ENCODE data around the gene BCAP31. TPM values are rescaled to one million over a fixed set of nuclear protein-coding genes. Genes with fewer than 3 reads are reported as not detected.

BCAP31 gene
- total RNA-seq = 76.3 and 111 TPM in 2 replicates

DNA sequence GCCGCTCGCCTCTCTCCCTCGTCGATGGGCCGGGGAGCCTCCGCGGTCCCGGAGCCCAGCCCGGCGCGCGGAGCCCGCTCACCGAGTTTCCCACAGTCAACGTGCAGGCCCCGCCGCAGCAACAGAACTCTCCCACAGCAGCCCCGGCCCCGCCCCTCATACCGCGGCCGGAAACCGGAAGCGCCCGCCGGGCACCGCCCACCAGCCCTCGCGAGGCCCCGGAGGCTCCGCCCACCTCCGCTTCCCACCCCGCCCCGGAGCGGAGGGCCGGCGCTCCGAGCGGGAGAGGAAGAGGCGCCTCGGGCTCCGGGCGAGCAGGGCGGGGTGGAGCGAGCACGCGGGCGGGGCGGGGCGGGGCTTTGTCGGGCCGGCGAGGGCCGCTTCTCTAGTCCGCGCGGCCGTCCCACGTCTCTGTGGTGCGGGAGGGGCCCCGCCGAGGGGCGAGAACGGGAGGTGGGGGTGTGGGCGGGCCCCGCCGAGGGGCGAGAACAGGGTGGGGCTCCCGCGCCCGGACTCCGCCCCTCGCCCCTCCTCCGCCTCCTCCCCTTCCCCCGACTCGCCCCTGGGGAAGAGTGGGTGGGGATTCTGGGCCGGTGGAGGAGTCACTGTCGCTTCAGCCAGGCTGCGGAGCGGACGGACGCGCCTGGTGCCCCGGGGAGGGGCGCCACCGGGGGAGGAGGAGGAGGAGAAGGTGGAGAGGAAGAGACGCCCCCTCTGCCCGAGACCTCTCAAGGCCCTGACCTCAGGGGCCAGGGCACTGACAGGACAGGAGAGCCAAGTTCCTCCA is at the start of gene BCAP31, which contains the start of gene ABCD1:
TSS of gene BCAP31 (minus strand) at position 136 of the 787 bp plus-strand sequence. CDS start 1,143 bp downstream, outside the sequence.
TSS of gene ABCD1 (plus strand) at position 605 of the 787 bp plus-strand sequence. CDS start 411 bp downstream, outside the sequence.

DNA sequence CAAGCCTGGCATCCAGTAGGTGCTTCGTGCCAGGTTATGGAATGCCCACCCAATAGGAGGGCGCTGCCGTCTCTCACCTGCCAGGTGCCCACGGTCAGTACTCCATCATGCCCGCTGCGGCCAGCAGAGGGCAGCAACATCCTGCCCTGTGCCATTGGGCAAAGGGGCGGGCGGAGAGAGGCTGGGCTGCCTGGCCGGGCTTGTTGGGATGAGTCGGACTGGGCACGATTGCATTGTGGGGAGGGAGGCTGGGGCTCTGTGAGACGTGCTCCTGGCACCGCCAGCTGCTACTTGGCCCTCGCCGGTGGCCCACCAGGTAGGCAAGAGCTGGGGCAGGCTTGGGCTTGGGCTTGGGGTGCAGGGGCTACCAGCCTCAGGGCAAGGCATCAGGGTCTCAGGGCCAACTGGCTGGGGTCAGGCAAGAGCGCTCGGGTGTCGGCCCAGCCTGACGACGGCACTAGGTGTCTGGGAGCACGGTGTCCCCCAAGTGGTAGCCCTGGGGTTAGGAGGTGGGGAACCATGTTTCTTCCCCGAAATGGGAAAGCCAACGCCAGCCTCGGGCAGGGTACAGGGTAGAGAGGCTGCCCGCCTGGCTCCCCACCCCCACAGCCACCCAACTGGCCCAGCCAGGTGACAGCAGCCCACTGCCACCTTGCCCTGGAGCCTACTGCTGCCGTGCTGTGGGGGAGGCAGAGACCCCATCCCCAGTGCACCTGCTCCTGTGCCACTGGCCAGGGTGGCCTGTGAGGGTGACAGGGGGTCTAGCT is 40.0 kb upstream of the BCAP31 start, which contains the start of gene PLXNB3:
TSS of gene PLXNB3 (plus strand) at position 261 of the 767 bp plus-strand sequence. CDS start 1,287 bp downstream, outside the sequence.

DNA sequence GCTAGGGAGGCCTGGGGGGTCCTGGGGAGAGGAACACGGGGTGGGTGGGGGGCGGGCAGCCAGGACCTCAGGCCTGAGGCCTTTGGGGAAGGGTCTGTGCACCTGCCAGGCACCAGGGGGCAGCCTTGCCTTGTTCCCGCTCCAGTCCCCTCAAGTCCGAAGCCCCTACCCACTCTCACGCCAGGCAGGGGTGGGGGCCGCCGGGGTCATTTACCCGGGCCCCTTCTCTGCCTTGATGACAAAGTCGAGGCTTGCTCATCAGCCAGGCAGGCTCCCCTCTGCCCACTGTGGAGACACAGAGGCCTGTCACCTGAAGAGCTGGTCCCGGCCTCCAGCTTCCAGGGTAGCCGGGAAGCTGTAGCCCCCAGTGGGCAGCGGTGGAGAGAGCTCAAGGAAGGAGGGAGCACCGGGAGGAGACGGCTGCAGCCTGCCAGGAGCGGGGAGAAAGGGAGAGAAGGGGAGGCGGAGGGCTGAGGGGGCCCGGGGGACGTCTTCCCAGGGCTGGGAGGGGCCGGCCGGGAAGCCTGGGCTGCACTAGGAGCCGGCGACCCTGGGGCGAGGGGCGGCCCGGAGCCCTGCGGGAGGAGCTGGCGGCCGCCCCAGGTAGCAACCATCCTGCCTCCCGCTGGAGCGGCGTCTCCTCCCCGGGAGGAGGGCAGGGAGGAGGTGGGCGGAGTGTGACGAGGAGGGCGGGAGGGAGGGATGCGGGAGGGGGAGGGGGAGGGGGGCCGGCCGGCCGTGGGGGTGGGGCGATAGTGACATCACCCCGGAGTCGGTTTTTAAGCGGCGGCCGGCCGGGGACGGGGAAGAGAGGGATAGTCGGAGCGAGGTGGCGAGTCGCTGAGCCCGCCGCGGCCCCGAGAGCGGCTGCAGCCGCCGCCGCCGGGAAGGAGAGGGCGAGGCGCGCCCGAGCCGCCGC is 36.8 kb downstream of the BCAP31 start, which contains the start of gene SLC6A8:
TSS of gene SLC6A8 (plus strand) at position 806 of the 919 bp plus-strand sequence. CDS start 649 bp downstream, outside the sequence.

DNA sequence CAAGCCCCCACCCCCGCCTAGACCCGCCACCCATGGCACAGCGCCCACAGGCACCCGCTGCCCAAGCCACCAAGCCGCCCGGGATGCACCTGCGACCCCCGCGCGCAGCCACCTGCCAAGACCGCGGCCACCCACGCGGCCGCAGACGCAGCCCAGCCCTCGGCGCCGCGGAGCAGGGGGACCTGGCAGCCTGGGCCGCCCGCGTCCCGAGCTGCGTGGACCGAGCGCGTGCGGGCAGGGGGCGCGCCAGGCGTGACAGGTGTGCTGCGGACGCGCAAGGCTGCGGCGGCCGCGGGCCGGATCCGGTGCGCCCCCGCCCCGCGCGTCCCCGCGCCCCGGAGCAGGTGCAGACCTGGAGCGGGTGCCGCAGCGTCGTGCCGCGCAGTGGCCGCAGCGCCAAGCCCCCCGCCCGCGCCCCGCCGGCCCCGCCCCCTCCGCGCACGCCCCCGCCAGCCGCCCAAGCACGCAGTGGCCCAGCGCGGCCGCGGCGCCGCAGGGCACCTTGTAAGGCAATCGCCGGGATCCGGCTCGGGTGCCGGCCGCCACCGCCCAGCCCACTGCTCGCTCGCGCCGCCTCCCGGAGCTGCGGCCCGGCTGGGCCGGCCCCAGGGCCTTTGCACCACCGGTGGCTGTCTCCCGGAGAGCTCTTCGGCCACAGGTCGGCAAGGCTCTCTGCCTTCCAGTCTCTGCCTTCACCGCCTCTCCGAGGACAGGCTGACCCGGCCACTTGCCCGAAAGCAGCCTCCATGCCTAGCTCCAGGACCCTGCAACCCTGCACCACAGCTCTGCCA is 50.6 kb downstream of the BCAP31 start, which contains the start of gene PNCK:
TSS of gene PNCK (minus strand) at position 386 of the 791 bp plus-strand sequence. CDS start 737 bp downstream, outside the sequence.

Other genes with a start within 250 kb of the BCAP31 start
- 37.9 and 67.1 TPM in 2 replicates for gene BGN, start 229.4 kb downstream of the BCAP31 start, total RNA-seq
- gene ATP2B3, start 206.7 kb downstream of the BCAP31 start, total RNA-seq = not detected in 2 replicates
- gene CCNQ, start 125.2 kb downstream of the BCAP31 start, total RNA-seq = 20.4 and 40.1 TPM in 2 replicates
- 0.32 and 0.39 TPM in 2 replicates for gene DUSP9, start 77.2 kb downstream of the BCAP31 start, total RNA-seq
- 2.0 TPM in 1 of 2 replicates, not detected in the other for gene PNCK, start 50.6 kb downstream of the BCAP31 start, total RNA-seq
- gene SLC6A8, start 36.5 kb downstream of the BCAP31 start, total RNA-seq = 9.1 and 29.3 TPM in 2 replicates
- gene ABCD1, start 469 bp upstream of the BCAP31 start, total RNA-seq = 14.0 and 14.5 TPM in 2 replicates
- gene PLXNB3, start 39.9 kb upstream of the BCAP31 start, total RNA-seq = 1.4 and 4.2 TPM in 2 replicates
- 0.13 and 0.24 TPM in 2 replicates for gene SRPK3, start 56.7 kb upstream of the BCAP31 start, total RNA-seq
- gene IDH3G, start 70.0 kb upstream of the BCAP31 start, total RNA-seq = 84.3 and 112 TPM in 2 replicates
- gene SSR4, start 70.3 kb upstream of the BCAP31 start, total RNA-seq = 302 and 438 TPM in 2 replicates
- 0.39 and 0.48 TPM in 2 replicates for gene PDZD4, start 106.2 kb upstream of the BCAP31 start, total RNA-seq
- gene L1CAM, start 161.8 kb upstream of the BCAP31 start, total RNA-seq = 0.56 and 1.8 TPM in 2 replicates
- gene AVPR2, start 180.3 kb upstream of the BCAP31 start, total RNA-seq = not detected in 2 replicates
- 1.6 and 6.7 TPM in 2 replicates for gene ARHGAP4, start 201.9 kb upstream of the BCAP31 start, total RNA-seq
- 81.6 and 104 TPM in 2 replicates for gene NAA10, start 210.7 kb upstream of the BCAP31 start, total RNA-seq
- 0.52 and 3.3 TPM in 2 replicates for gene RENBP, start 220.3 kb upstream of the BCAP31 start, total RNA-seq
- 35.6 and 45.3 TPM in 2 replicates for gene HCFC1, start 247.4 kb upstream of the BCAP31 start, total RNA-seq
- gene TMEM187, start 248.4 kb upstream of the BCAP31 start, total RNA-seq = 6.5 and 6.6 TPM in 2 replicates